CD8-positive, alpha-beta memory T cell (primary cell): Measurements from ENCODE around the gene ZNF581. TPM values are rescaled to one million over a fixed set of nuclear protein-coding genes. Genes with fewer than 3 reads are reported as not detected.
A peak's percentile ranks its signal among the peaks of the same experiment; 100 is the strongest.

Source experiments
- CTCF ChIA-PET: fragments of 350-600 bp; sonication (Branson Sonifier 250); formaldehyde crosslinking; loops from one replicate; lab custom pipeline; 2021; ENCODE audit warnings: antibody characterized with exemption; lab: Charles Lee
- POLR2A ChIA-PET: fragments of 350-600 bp; sonication (Branson Sonifier 250); formaldehyde crosslinking; loops from one replicate; lab custom pipeline; 2021; ENCODE audit warnings: antibody characterized with exemption; lab: Charles Lee
- DNase-seq, 5 donors: peaks; one replicate each; pipeline versions ENCODE4 v3.0.0 to v3.0.0-alpha.2; 2020 to 2022; ENCODE audit warnings: mixed read lengths in 1 of 5
- H3K27ac ChIP-seq: one replicate; pipeline ENCODE4 v1.7.0; 2013; ENCODE audit warnings: low read depth, mild to moderate bottlenecking, low read length, moderate library complexity
- H3K27me3 ChIP-seq: 2 replicates; pipeline ENCODE4 v1.7.0; 2013; ENCODE audit warnings: low read length, mild to moderate bottlenecking; ENCODE audit not compliant: insufficient read depth, poor library complexity, severe bottlenecking
- H3K36me3 ChIP-seq: 2 replicates; pipeline ENCODE4 v1.7.0; 2013; ENCODE audit warnings: mild to moderate bottlenecking, low read length, moderate library complexity; ENCODE audit not compliant: insufficient read depth
- H3K4me1 ChIP-seq: 2 replicates; pipeline ENCODE4 v1.7.0; 2013; ENCODE audit warnings: mild to moderate bottlenecking, low read length, moderate library complexity; ENCODE audit not compliant: insufficient read depth
- H3K4me3 ChIP-seq: 2 replicates; pipeline ENCODE4 v1.7.0; 2013; ENCODE audit warnings: mild to moderate bottlenecking, low read length
- H3K9me3 ChIP-seq: 2 replicates; pipeline ENCODE4 v1.7.0; 2013; ENCODE audit warnings: mild to moderate bottlenecking, low read length
- H3K27ac Mint-ChIP-seq, 8 donors: one replicate each; pipeline ENCODE4 v1.8.0; 2020 to 2021; ENCODE audit warnings: mixed read lengths in 8 of 8, mild to moderate bottlenecking in 6 of 8, inconsistent platforms in 3 of 8, moderate library complexity in 3 of 8
- H3K27me3 Mint-ChIP-seq, 2 donors: one replicate each; pipeline ENCODE4 v1.8.0; 2020 to 2021; ENCODE audit warnings: mixed read lengths in 2 of 2, mild to moderate bottlenecking in 1 of 2, moderate library complexity in 1 of 2
- H3K36me3 Mint-ChIP-seq, 3 donors: one replicate each; pipeline ENCODE4 v1.8.0; 2020 to 2021; ENCODE audit warnings: mixed read lengths in 3 of 3, inconsistent platforms in 1 of 3, mild to moderate bottlenecking in 1 of 3
- H3K4me1 Mint-ChIP-seq, 3 donors: one replicate each; pipeline ENCODE4 v1.8.0; 2020 to 2021; ENCODE audit warnings: mixed read lengths in 3 of 3, inconsistent platforms in 1 of 3, mild to moderate bottlenecking in 1 of 3
- H3K4me3 Mint-ChIP-seq, 7 donors: one replicate each; pipeline ENCODE4 v1.8.0; 2020 to 2021; ENCODE audit warnings: mixed read lengths in 7 of 7, mild to moderate bottlenecking in 6 of 7, moderate library complexity in 4 of 7, inconsistent platforms in 2 of 7
- H3K9me3 Mint-ChIP-seq, 5 donors: one replicate each; pipeline ENCODE4 v1.8.0; 2020 to 2022; ENCODE audit warnings: mixed read lengths in 5 of 5, mild to moderate bottlenecking in 3 of 5, moderate library complexity in 2 of 5, inconsistent platforms in 1 of 5
- polyA plus RNA-seq: library from polyadenylated mRNA; unstranded; fragments of 300-500 nt; fragmentation: Illumina TruSeq; gene quantifications from one replicate; pipeline ENCODE4 v1.2.3, GENCODE V29; 2021
- total RNA-seq, 2 experiments: library from RNA; stranded (reverse); gene quantifications; one replicate each; pipeline ENCODE4 v1.2.3, GENCODE V29; 2021

ZNF581 gene
- total and polyA plus RNA-seq, 3 experiments from 2014 or later, result 23.4 to 34.4 (median 32.8) TPM

DNA sequence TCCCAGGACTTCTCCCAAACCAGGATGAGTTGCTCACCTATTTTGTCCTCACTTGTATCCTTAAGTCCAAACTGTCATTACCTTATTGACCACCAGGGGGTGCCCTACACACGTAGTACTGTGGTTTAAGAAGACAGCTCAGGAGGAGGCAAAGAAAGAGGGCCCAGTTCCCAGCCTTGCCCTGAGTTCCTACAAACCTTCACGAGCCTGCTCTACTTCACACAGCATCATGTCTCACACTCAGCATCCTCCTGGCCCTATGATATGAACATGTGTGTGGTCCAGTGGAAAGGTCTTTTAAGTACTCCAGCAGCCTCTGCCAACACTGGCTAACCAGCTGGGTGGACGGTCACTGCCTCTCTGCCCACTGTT, 11.0 kb upstream of the ZNF581 start:
- CTCF ChIA-PET, result interaction anchor here (0.8 to 5.4 kb wide), 26 partner anchors 8 to 492 kb away, joined by 3 to 74 read pairs (median 8); partner anchors contain the start of genes CCDC106, NAT14, U2AF2 and ZNF579
- Mint-ChIP-seq H3K27ac (peak overlapping the region in 7 of 8 donors; percentile 6 to 83 (median 57)), H3K4me1 (peaks cover 38 to 49% (median 47%) of the 10 kb centered on the region in 3 donors), H3K27me3 (peaks cover 0 to 7% of the 10 kb centered on the region in 2 donors), H3K4me3 (peak overlapping the region in 4 of 7 donors; percentile 2 to 69 (median 36)), H3K36me3 (peaks cover 0 to 22% (median 2%) of the 10 kb centered on the region in 3 donors), H3K9me3 (no peaks in the 10 kb centered on the region)
- Histone ChIP-seq H3K27me3 (no peaks in the 10 kb centered on the region), H3K9me3 (no peaks in the 10 kb centered on the region), H3K36me3 (no peaks in the 10 kb centered on the region), H3K4me3 (no peak overlapping the region), H3K4me1 (peaks cover 43% of the 10 kb centered on the region), H3K27ac (no peak overlapping the region)
- peak; percentile 81 to 92 (median 87) for DNase-seq
- POLR2A ChIA-PET, result interaction anchor here (0.7 to 2.7 kb wide), 4 partner anchors 8 to 33 kb away, joined by 3 to 22 read pairs (median 6); partner anchors contain the start of genes FIZ1, ZNF524 and ZNF784

DNA sequence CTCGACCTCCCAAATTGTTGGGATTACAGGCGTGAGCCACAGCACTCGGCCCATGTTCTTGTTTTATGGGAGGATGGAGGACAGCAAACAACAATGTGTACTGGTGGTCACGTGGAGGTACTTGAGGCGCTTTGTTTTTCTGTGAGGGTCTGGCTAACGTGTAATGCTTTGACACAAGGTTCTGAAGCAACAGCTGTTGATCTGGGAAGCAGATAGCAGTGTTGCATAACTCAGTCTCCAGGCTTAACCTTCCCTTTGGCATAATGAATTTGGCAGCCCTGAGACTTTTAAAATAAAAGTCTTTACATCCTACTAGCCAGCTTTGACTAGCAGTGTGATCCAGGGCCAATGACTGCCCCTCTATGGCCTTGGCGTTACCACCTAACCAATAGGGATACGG, 9.6 kb upstream of the ZNF581 start:
- Mint-ChIP-seq H3K27me3 (peaks cover 0 to 7% of the 10 kb centered on the region in 2 donors), H3K4me1 (peaks cover 45 to 57% (median 51%) of the 10 kb centered on the region in 3 donors), H3K36me3 (peaks cover under 1 to 29% (median 6%) of the 10 kb centered on the region in 3 donors), H3K4me3 (peak overlapping the region in 3 of 7 donors; percentile 42 to 99 (median 57)), H3K27ac (peak overlapping the region in 2 of 8 donors; percentile 77 to 98), H3K9me3 (no peaks in the 10 kb centered on the region)
- Histone ChIP-seq H3K4me1 (peaks cover 50% of the 10 kb centered on the region), H3K27me3 (no peaks in the 10 kb centered on the region), H3K27ac (no peak overlapping the region), H3K9me3 (no peaks in the 10 kb centered on the region), H3K4me3 (no peak overlapping the region), H3K36me3 (no peaks in the 10 kb centered on the region)
- DNase-seq, result no peak
- ChIA-PET CTCF (interaction anchor here (0.7 to 5.4 kb wide), 13 partner anchors 9 to 494 kb away, joined by 3 to 74 read pairs (median 22); partner anchors contain the start of genes CCDC106, U2AF2, ZNF579 and ZNF784), POLR2A (interaction anchor here (0.6 to 3.1 kb wide), 6 partner anchors 10 to 332 kb away, joined by 3 to 22 read pairs (median 6); partner anchors contain the start of genes CCDC106, ZNF628 and ZNF784)

DNA sequence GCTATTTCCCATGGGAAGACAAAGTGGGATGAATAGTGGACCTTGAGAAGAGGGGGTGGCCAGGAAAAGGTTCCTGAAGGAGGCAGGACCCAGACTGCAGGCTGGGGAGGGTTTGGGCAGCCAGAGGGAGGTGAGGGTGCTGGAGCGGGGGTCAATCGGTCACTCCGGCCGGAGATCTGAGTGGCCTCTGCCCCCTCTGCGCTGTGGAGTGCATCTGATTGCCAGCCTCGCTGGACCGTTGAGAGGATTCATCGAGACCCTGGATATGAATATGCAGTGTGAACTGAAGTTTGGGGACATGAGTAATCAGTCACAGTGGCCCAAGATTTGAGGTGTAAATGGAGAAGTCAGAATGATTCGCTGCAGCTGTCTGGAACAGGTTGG, 8.1 kb upstream of the ZNF581 start:
- Mint-ChIP-seq H3K27ac (peak overlapping the region; percentile 98 to 100 (median 100)), H3K4me3 (peak overlapping the region; percentile 91 to 100 (median 99)), H3K36me3 (peaks cover 3 to 32% (median 8%) of the 10 kb centered on the region in 3 donors), H3K4me1 (peaks cover 51 to 70% (median 62%) of the 10 kb centered on the region in 3 donors), H3K9me3 (no peaks in the 10 kb centered on the region), H3K27me3 (peaks cover 0 to 7% of the 10 kb centered on the region in 2 donors)
- H3K36me3 ChIP-seq, result no peaks in the 10 kb centered on the region
- peaks cover 56% of the 10 kb centered on the region for H3K4me1 ChIP-seq
- peak overlapping the region; percentile 100 for H3K27ac ChIP-seq
- ChIA-PET POLR2A (interaction anchor here (0.6 to 3.1 kb wide), 13 partner anchors 11 to 678 kb away, joined by 3 to 22 read pairs (median 5); partner anchors contain the start of genes CCDC106, FIZ1, TMEM238 and U2AF2), CTCF (interaction anchor here (2.8 to 5.4 kb wide), 4 partner anchors 10 to 120 kb away, joined by 8 to 74 read pairs (median 25); partner anchors contain the start of genes U2AF2 and ZNF784)
- no peak for DNase-seq
- peak overlapping the region; percentile 91 for H3K4me3 ChIP-seq
- H3K9me3 ChIP-seq, result no peaks in the 10 kb centered on the region
- no peaks in the 10 kb centered on the region for H3K27me3 ChIP-seq

DNA sequence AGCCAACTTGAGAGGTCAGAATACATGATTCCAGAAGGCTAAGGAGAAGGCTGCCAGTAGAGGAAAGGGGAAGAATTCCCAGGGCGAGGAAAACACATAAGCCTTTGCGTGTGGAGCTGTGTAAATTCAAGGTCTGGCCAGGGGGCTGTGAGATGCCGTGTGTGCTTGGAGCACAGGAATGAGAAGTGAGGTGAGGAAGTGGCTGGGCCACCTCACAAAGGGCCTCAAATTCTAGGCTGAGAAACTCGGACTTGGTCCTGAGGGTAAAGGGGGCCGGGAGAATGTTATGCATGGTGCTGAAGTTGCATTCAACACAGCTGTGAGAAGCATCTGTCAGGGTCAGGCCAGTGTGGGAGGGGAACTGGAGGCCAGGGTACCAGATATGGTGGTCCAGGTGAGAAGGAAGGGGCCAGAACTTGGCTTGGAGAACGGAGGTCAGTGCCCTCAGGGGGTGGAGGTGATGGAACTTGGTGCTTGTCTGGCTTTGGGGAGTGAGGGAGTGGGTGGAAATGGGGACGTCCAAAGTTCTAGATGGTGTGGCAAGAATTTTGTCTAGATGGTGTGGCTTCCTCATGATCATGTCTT, 7.5 kb upstream of the ZNF581 start:
- Mint-ChIP-seq H3K27ac (peak overlapping the region; percentile 98 to 100 (median 100)), H3K4me1 (peaks cover 54 to 73% (median 66%) of the 10 kb centered on the region in 3 donors)
- H3K4me3 ChIP-seq, result peak overlapping the region; percentile 91

DNA sequence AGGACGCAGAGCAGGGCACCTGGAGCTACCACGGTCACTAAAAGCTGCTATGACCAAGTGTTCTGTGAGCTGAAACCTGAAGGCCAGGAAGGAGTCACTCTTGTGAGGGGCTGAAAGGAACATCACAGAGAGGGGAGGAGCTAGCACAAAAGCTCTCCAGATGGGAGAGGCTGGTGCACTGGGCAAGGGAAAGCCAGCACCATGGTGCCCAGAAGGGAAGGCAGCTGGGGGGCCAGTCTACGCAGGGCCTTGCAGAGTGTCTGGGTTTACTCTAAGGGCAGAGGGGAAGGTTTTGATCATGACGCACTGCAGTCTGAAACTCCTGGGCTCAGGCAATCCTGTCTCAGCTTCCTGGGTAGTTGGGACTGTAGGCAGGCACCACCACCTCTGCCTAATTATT, 6.7 kb upstream of the ZNF581 start:
- Histone ChIP-seq H3K27me3 (no peaks in the 10 kb centered on the region), H3K4me3 (peak overlapping the region; percentile 91), H3K36me3 (no peaks in the 10 kb centered on the region), H3K27ac (no peak overlapping the region), H3K9me3 (no peaks in the 10 kb centered on the region), H3K4me1 (peaks cover 58% of the 10 kb centered on the region)
- DNase-seq, result no peak
- CTCF ChIA-PET, result interaction anchor here (1.2 to 2.8 kb wide), 5 partner anchors 9 to 18 kb away, joined by 3 to 18 read pairs (median 3); partner anchors contain the start of genes CCDC106 and U2AF2
- Mint-ChIP-seq H3K4me3 (peak overlapping the region; percentile 91 to 100 (median 99)), H3K27me3 (peaks cover 0 to 7% of the 10 kb centered on the region in 2 donors), H3K9me3 (no peaks in the 10 kb centered on the region), H3K27ac (peak overlapping the region; percentile 98 to 100 (median 100)), H3K36me3 (peaks cover 3 to 34% (median 8%) of the 10 kb centered on the region in 3 donors), H3K4me1 (peaks cover 55 to 75% (median 66%) of the 10 kb centered on the region in 3 donors)
- POLR2A ChIA-PET, result interaction anchor here (1.1 to 3.1 kb wide), 4 partner anchors 11 to 37 kb away, joined by 3 to 12 read pairs (median 5); partner anchors contain the start of genes CCDC106, FIZ1, U2AF2 and ZNF524

More for the DNA sequence above, 7.5 kb upstream of the ZNF581 start:
- H3K27me3 Mint-ChIP-seq, result peaks cover 0 to 7% of the 10 kb centered on the region in 2 donors
- CTCF ChIA-PET, result interaction anchor here (1.3 to 3.6 kb wide), 4 partner anchors 8 to 19 kb away, joined by 3 to 22 read pairs (median 13); partner anchors contain the start of genes CCDC106 and U2AF2
- peak overlapping the region; percentile 91 to 100 (median 99) for H3K4me3 Mint-ChIP-seq
- peaks cover 59% of the 10 kb centered on the region for H3K4me1 ChIP-seq
- H3K36me3 Mint-ChIP-seq, result peaks cover 3 to 32% (median 8%) of the 10 kb centered on the region in 3 donors
- no peaks in the 10 kb centered on the region for H3K27me3 ChIP-seq
- POLR2A ChIA-PET, result interaction anchor here (0.7 to 3.1 kb wide), 5 partner anchors 12 to 355 kb away, joined by 3 to 12 read pairs (median 5); partner anchors contain the start of genes CCDC106, FIZ1 and U2AF2
- H3K9me3 Mint-ChIP-seq, result no peaks in the 10 kb centered on the region
- no peak for DNase-seq
- no peaks in the 10 kb centered on the region for H3K9me3 ChIP-seq
- no peaks in the 10 kb centered on the region for H3K36me3 ChIP-seq
- H3K27ac ChIP-seq, result peak overlapping the region; percentile 100

DNA sequence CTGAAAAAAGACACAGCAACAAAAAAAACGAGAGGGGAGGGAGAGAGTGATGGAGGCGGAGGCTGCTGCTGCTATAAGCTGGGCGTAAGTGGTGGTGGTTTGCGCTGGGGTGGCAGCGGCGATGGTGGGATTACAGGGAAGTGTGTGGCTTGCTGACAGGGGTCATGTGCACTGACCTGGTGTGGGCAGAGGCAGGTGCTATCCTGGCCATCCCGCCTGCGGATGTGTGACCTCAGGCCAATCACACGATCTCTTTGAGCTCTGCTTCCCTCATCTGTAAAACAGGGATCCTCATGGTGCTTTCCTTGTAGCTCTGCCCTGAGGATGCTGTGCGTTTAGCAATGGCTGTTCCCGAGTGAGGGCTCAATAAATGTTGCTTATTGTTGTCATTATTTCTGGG, 5.9 kb upstream of the ZNF581 start:
- Histone ChIP-seq H3K27me3 (no peaks in the 10 kb centered on the region), H3K4me3 (no peak overlapping the region), H3K4me1 (peaks cover 50% of the 10 kb centered on the region), H3K27ac (no peak overlapping the region), H3K36me3 (no peaks in the 10 kb centered on the region), H3K9me3 (no peaks in the 10 kb centered on the region)
- Mint-ChIP-seq H3K4me1 (peaks cover 55 to 74% (median 64%) of the 10 kb centered on the region in 3 donors), H3K4me3 (peak overlapping the region; percentile 3 to 100 (median 55)), H3K9me3 (no peaks in the 10 kb centered on the region), H3K27me3 (peaks cover 0 to 5% of the 10 kb centered on the region in 2 donors), H3K36me3 (peaks cover 3 to 34% (median 8%) of the 10 kb centered on the region in 3 donors), H3K27ac (peak overlapping the region in 7 of 8 donors; percentile 15 to 98 (median 84))
- ChIA-PET POLR2A (interaction anchor here (1.2 to 1.7 kb wide), 2 partner anchors 19 to 38 kb away, joined by 5 to 8 read pairs; partner anchors contain the start of genes FIZ1 and ZNF524), CTCF (interaction anchor here (0.9 to 2.8 kb wide), 6 partner anchors 10 to 31 kb away, joined by 3 to 18 read pairs (median 4); partner anchors contain the start of genes CCDC106 and U2AF2)
- DNase-seq, result no peak

DNA sequence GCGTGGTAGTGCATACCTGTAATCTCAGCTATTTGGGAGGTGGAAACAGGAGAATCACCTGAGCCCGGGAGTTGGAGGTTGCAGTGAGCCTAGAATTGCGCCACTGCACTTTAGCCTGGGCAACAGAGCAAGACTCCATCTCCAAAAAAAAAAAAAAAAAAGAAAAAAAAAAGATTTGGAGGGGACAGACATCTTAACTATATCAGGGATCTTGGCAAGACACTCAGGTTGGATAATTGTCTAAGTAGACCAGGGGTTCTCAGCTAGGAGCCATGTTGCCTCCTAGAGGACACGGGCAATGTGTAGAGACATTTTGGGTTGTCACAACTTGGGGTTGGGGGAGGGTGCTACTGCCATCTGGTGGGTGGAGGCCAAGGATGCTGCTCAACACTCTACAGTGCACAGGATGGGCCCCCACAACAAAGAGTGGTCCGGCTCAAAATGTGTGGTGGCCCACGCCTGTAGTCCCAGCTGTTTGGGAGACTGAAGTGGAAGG, 4.5 kb upstream of the ZNF581 start:
- Histone ChIP-seq H3K36me3 (no peaks in the 10 kb centered on the region), H3K27ac (no peak overlapping the region), H3K4me3 (no peak overlapping the region), H3K9me3 (no peaks in the 10 kb centered on the region), H3K27me3 (no peaks in the 10 kb centered on the region), H3K4me1 (peaks cover 52% of the 10 kb centered on the region)
- Mint-ChIP-seq H3K9me3 (peaks cover 0 to 3% (median 0%) of the 10 kb centered on the region in 5 donors), H3K4me1 (peaks cover 61 to 79% (median 73%) of the 10 kb centered on the region in 3 donors), H3K4me3 (peak overlapping the region in 6 of 7 donors; percentile 46 to 86 (median 62)), H3K27me3 (peaks cover 0 to 5% of the 10 kb centered on the region in 2 donors), H3K27ac (peak overlapping the region; percentile 62 to 98 (median 86)), H3K36me3 (peaks cover 3 to 35% (median 8%) of the 10 kb centered on the region in 3 donors)
- DNase-seq, result peak in 4 of 5 donors; percentile 35 to 75 (median 55)
- CTCF ChIA-PET, result interaction anchor here (0.8 to 2.3 kb wide), 6 partner anchors 10 to 135 kb away, joined by 3 to 11 read pairs (median 4); partner anchors contain the start of genes U2AF2 and ZNF865
- POLR2A ChIA-PET, result interaction anchor here (0.6 to 1.7 kb wide), 5 partner anchors 18 to 383 kb away, joined by 3 to 14 read pairs (median 4); no protein-coding TSS in a partner anchor
